Uterus (tissue), 2 donors: ENCODE measurements around the gene SPSB2.

Experiments used
- CTCF ChIP-seq, 4 experiments: fragments of 200-600 bp in 2 of 4; fragments of 450-650 bp in 2 of 4; sonication (generic) in 2 of 4; IDR thresholded peaks; one replicate each; pipeline ENCODE4 v1.5.1; 2016 to 2019; ENCODE audit warnings: antibody characterized with exemption in 4 of 4, mild to moderate bottlenecking in 2 of 4, moderate library complexity in 1 of 4
- POLR2A ChIP-seq, 2 donors: fragments of 450-650 bp; IDR thresholded peaks; one replicate each; pipeline ENCODE4 v1.6.1; 2016; ENCODE audit warnings: antibody characterized with exemption in 2 of 2, mild to moderate bottlenecking in 1 of 2, moderate library complexity in 1 of 2

- TF ChIP-seq CTCF (IDR thresholded peaks at IDR 0.05): no peak
- TF ChIP-seq POLR2A (IDR thresholded peaks at IDR 0.05): no peak
Observed at GRCh38 chr12:6883683-6884082, 10.6 kb upstream of the SPSB2 start.
